HepG2 (cell line): Measurements from ENCODE around the gene FBXO9. TPM values are rescaled to one million over a fixed set of nuclear protein-coding genes. Genes with fewer than 3 reads are reported as not detected.

Experiments
- CREM ChIP-seq, 2 experiments: sonication (generic) in 1 of 2; formaldehyde crosslinking in 1 of 2; IDR thresholded peaks; 2 replicates each; pipeline versions ENCODE4 v1.4.0 to v1.6.1; 2016 to 2020; ENCODE audit warnings: antibody characterized with exemption in 1 of 2, mild to moderate bottlenecking in 1 of 2, missing genetic modification reagents in 1 of 2
- EHMT2 ChIP-seq: fragments of 200-600 bp; sonication (generic); IDR thresholded peaks from 2 replicates; pipeline ENCODE4 v1.7.0; 2017; ENCODE audit warnings: antibody characterized with exemption, low read depth, low read length, borderline replicate concordance
- HNF4G ChIP-seq, 2 experiments: sonication (generic) in 1 of 2; formaldehyde crosslinking in 1 of 2; IDR thresholded peaks; 2 replicates each; pipeline versions ENCODE4 v1.4.0 to v1.6.1; 2011 to 2020; ENCODE audit warnings: borderline replicate concordance in 2 of 2, low read depth in 2 of 2, mild to moderate bottlenecking in 2 of 2, low read length in 1 of 2, missing genetic modification reagents in 1 of 2, moderate library complexity in 1 of 2
- HOXA7 ChIP-seq: sonication (generic); formaldehyde crosslinking; IDR thresholded peaks from 2 replicates; pipeline ENCODE4 v1.8.1; 2022; ENCODE audit warnings: mild to moderate bottlenecking, missing genetic modification reagents, moderate library complexity
- KAT8 ChIP-seq: IDR thresholded peaks from 2 replicates; pipeline ENCODE4 v1.6.1; 2016; ENCODE audit warnings: missing genetic modification reagents, missing compliant biosample characterization
- KLF11 ChIP-seq: IDR thresholded peaks from 2 replicates; pipeline ENCODE4 v1.6.1; 2016; ENCODE audit warnings: missing compliant biosample characterization
- KMT2B ChIP-seq: IDR thresholded peaks from 2 replicates; pipeline ENCODE4 v1.6.1; 2016; ENCODE audit warnings: missing genetic modification reagents, missing compliant biosample characterization
- MED13 ChIP-seq: sonication (generic); formaldehyde crosslinking; IDR thresholded peaks from 2 replicates; pipeline ENCODE4 v1.5.0; 2020; ENCODE audit warnings: missing genetic modification reagents
- MIER2 ChIP-seq: IDR thresholded peaks from 2 replicates; pipeline ENCODE4 v1.6.1; 2016; ENCODE audit warnings: missing biosample characterization, missing genetic modification reagents
- MYC ChIP-seq: sonication (generic); formaldehyde crosslinking; IDR thresholded peaks from 2 replicates; pipeline ENCODE4 v1.9.0; 2021; ENCODE audit warnings: missing genetic modification reagents, borderline replicate concordance
- PAF1 ChIP-seq: IDR thresholded peaks from 2 replicates; pipeline ENCODE4 v1.6.1; 2016; ENCODE audit warnings: missing genetic modification reagents, missing compliant biosample characterization
- PHF5A ChIP-seq: IDR thresholded peaks from one replicate; pipeline ENCODE4 v1.6.1; 2018; ENCODE audit warnings: low read depth, missing genetic modification reagents; ENCODE audit not compliant: unreplicated experiment
- RFX1 ChIP-seq: fragments of 450-650 bp; IDR thresholded peaks from 2 replicates; pipeline ENCODE4 v1.6.1; 2017
- SMAD3 ChIP-seq: sonication (generic); formaldehyde crosslinking; IDR thresholded peaks from 2 replicates; pipeline ENCODE4 v1.4.0; 2020; ENCODE audit warnings: missing genetic modification reagents
- SP1 ChIP-seq, 2 experiments: fragments of 450-650 bp in 1 of 2; sonication (generic) in 1 of 2; formaldehyde crosslinking in 1 of 2; IDR thresholded peaks; 2 replicates each; pipeline versions ENCODE4 v1.4.0 to v1.6.1; 2016 to 2020; ENCODE audit warnings: missing genetic modification reagents in 1 of 2
- ZNF143 ChIP-seq: sonication (generic); formaldehyde crosslinking; IDR thresholded peaks from 2 replicates; pipeline ENCODE4 v1.4.0; 2020; ENCODE audit warnings: missing genetic modification reagents
- ZNF367 ChIP-seq: sonication (generic); formaldehyde crosslinking; IDR thresholded peaks from 2 replicates; pipeline ENCODE4 v1.4.0; 2020; ENCODE audit warnings: missing genetic modification reagents, borderline replicate concordance
- ZNF772 ChIP-seq: sonication (generic); formaldehyde crosslinking; IDR thresholded peaks from 2 replicates; pipeline ENCODE4 v1.5.0; 2020; ENCODE audit warnings: mild to moderate bottlenecking, missing genetic modification reagents
- polyA plus RNA-seq, 8 experiments: library from polyadenylated mRNA; depleted of rRNA in 3 of 8; stranded (reverse) in 7 of 8; unstranded in 1 of 8; fragments of >200 nt; fragmentation: Illumina TruSeq in 4 of 8; extraction: Trizol in 4 of 8; gene quantifications; 2 replicates each; pipeline versions ENCODE4 v1.2.1 to v1.2.3, GENCODE V29; 2011 to 2016; ENCODE audit warnings: low read depth in 4 of 8, missing spikeins in 1 of 8, mixed read lengths in 1 of 8; ENCODE audit not compliant: insufficient read depth in 1 of 8
- total RNA-seq, 5 experiments: library from RNA; depleted of rRNA; stranded (reverse); fragments of >200 nt; fragmentation: Illumina TruSeq; extraction: Trizol; gene quantifications; 2 replicates each; pipeline ENCODE4 v1.2.3, GENCODE V29; 2016; ENCODE audit warnings: low read depth in 1 of 5
- TF ChIP-seq, protein P1 (sequence below): sonication (generic); formaldehyde crosslinking; IDR thresholded peaks from 2 replicates; pipeline ENCODE4; 2020; ENCODE audit warnings: missing genetic modification reagents, mild to moderate bottlenecking, borderline replicate concordance
- TF ChIP-seq, protein P2 (sequence below): sonication (generic); formaldehyde crosslinking; IDR thresholded peaks from 2 replicates; pipeline ENCODE4 v1.4.0; 2020; ENCODE audit warnings: mild to moderate bottlenecking, low read depth, missing genetic modification reagents
- TF ChIP-seq, protein P3 (sequence below): sonication (generic); formaldehyde crosslinking; IDR thresholded peaks from 2 replicates; pipeline ENCODE4 v1.5.0; 2020; ENCODE audit warnings: mild to moderate bottlenecking, missing genetic modification reagents
- TF ChIP-seq, protein P4 (sequence below): sonication (generic); formaldehyde crosslinking; IDR thresholded peaks from 2 replicates; pipeline ENCODE4 v1.5.1; 2020; ENCODE audit warnings: missing genetic modification reagents, mild to moderate bottlenecking, borderline replicate concordance

FBXO9 gene
- total and polyA plus RNA-seq, 2 of the 13 experiments (the other 11 are each of a cell fraction or from before 2014, with no cell fraction given), result 64.3 to 98.4 TPM

DNA sequence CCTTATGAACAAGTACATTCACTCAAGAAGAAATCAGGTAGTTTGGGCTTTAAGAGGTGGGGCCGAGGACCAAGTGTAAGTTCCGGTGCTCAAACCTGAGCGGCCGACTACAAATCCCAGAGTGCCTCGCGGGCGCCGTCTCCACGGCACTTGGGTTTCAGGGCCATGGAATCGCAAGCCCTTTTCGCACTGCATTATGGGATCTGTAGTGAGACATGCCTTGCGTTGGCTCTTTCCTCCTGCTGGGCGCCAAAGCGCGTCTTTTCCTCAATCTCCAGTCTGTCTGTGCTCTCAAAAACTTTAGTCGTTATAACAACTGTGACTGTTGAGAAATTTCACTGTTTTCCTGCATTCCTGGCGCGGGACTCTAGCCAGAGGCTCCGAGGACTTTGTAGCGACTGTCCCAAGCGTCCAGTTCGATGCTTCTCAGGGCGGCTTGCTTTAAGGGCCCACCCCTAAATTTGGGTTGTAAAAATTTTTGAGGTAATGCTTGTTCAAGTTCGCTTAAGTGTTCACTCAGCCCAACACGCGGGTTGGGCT is 408 bp upstream of the FBXO9 start (continued):
- no peak for TF ChIP-seq SP1 (IDR thresholded peaks at IDR 0.05)
- peak; percentile 73 for TF ChIP-seq SP1 (CRISPR knock-in tag; IDR thresholded peaks at IDR 0.05)
- 0 out of 2 replicates have a peak, but pooled peaks have one; percentile 68 for TF ChIP-seq ZNF367 (CRISPR knock-in tag)
- TF ChIP-seq, protein P1, sequence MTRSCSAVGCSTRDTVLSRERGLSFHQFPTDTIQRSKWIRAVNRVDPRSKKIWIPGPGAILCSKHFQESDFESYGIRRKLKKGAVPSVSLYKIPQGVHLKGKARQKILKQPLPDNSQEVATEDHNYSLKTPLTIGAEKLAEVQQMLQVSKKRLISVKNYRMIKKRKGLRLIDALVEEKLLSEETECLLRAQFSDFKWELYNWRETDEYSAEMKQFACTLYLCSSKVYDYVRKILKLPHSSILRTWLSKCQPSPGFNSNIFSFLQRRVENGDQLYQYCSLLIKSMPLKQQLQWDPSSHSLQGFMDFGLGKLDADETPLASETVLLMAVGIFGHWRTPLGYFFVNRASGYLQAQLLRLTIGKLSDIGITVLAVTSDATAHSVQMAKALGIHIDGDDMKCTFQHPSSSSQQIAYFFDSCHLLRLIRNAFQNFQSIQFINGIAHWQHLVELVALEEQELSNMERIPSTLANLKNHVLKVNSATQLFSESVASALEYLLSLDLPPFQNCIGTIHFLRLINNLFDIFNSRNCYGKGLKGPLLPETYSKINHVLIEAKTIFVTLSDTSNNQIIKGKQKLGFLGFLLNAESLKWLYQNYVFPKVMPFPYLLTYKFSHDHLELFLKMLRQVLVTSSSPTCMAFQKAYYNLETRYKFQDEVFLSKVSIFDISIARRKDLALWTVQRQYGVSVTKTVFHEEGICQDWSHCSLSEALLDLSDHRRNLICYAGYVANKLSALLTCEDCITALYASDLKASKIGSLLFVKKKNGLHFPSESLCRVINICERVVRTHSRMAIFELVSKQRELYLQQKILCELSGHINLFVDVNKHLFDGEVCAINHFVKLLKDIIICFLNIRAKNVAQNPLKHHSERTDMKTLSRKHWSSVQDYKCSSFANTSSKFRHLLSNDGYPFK (CRISPR knock-in tag), result no peak
- TF ChIP-seq ZNF772 (CRISPR knock-in tag), result no peak; the same call in 1 of the 2 replicates
- TF ChIP-seq RFX1, result peak; percentile 20; the same call in 1 of the 2 replicates
- 0 out of 2 replicates have a peak, but pooled peaks have one; percentile 7 for TF ChIP-seq MIER2 (CRISPR knock-in tag)
- TF ChIP-seq, protein P2, sequence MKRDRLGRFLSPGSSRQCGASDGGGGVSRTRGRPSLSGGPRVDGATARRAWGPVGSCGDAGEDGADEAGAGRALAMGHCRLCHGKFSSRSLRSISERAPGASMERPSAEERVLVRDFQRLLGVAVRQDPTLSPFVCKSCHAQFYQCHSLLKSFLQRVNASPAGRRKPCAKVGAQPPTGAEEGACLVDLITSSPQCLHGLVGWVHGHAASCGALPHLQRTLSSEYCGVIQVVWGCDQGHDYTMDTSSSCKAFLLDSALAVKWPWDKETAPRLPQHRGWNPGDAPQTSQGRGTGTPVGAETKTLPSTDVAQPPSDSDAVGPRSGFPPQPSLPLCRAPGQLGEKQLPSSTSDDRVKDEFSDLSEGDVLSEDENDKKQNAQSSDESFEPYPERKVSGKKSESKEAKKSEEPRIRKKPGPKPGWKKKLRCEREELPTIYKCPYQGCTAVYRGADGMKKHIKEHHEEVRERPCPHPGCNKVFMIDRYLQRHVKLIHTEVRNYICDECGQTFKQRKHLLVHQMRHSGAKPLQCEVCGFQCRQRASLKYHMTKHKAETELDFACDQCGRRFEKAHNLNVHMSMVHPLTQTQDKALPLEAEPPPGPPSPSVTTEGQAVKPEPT (CRISPR knock-in tag), result 0 out of 2 replicates have a peak, but pooled peaks have one; percentile 42
- peak; percentile 91 for TF ChIP-seq CREM (IDR thresholded peaks at IDR 0.05)
- no peak for TF ChIP-seq CREM (CRISPR knock-in tag; IDR thresholded peaks at IDR 0.05)
- no peak for TF ChIP-seq EHMT2
- TF ChIP-seq KMT2B, result no peak; the same call in 1 of the 2 replicates
- TF ChIP-seq HOXA7, result no peak
- TF ChIP-seq HNF4G (IDR thresholded peaks at IDR 0.05; ENCODE audit: borderline replicate concordance, low read depth, low read length), result peak; percentile 20; the same call in 1 of the 2 replicates
- no peak for TF ChIP-seq HNF4G (CRISPR knock-in tag; IDR thresholded peaks at IDR 0.05; ENCODE audit: borderline replicate concordance, low read depth)
- TF ChIP-seq, protein P3, sequence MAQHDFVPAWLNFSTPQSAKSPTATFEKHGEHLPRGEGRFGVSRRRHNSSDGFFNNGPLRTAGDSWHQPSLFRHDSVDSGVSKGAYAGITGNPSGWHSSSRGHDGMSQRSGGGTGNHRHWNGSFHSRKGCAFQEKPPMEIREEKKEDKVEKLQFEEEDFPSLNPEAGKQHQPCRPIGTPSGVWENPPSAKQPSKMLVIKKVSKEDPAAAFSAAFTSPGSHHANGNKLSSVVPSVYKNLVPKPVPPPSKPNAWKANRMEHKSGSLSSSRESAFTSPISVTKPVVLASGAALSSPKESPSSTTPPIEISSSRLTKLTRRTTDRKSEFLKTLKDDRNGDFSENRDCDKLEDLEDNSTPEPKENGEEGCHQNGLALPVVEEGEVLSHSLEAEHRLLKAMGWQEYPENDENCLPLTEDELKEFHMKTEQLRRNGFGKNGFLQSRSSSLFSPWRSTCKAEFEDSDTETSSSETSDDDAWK (CRISPR knock-in tag), result no peak
- TF ChIP-seq, protein P4, sequence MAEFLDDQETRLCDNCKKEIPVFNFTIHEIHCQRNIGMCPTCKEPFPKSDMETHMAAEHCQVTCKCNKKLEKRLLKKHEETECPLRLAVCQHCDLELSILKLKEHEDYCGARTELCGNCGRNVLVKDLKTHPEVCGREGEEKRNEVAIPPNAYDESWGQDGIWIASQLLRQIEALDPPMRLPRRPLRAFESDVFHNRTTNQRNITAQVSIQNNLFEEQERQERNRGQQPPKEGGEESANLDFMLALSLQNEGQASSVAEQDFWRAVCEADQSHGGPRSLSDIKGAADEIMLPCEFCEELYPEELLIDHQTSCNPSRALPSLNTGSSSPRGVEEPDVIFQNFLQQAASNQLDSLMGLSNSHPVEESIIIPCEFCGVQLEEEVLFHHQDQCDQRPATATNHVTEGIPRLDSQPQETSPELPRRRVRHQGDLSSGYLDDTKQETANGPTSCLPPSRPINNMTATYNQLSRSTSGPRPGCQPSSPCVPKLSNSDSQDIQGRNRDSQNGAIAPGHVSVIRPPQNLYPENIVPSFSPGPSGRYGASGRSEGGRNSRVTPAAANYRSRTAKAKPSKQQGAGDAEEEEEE, result no peak
- peak; percentile 89; the same call in 1 of the 2 replicates for TF ChIP-seq KLF11
- TF ChIP-seq KAT8 (CRISPR knock-in tag), result peak; percentile 78
- TF ChIP-seq PAF1 (CRISPR knock-in tag), result no peak
- TF ChIP-seq MED13 (CRISPR knock-in tag), result 0 out of 2 replicates have a peak, but pooled peaks have one; percentile 39
- TF ChIP-seq PHF5A (CRISPR knock-in tag), result peak; percentile 78
- peak; percentile 3; the same call in 1 of the 2 replicates for TF ChIP-seq MYC (CRISPR knock-in tag)
- peak; percentile 15; the same call in 1 of the 2 replicates for TF ChIP-seq SMAD3
- TF ChIP-seq ZNF143 (CRISPR knock-in tag), result peak; percentile 96
